ENCODE data around the gene TMEM272. TPM values are rescaled to one million over a fixed set of nuclear protein-coding genes. Genes with fewer than 3 reads are reported as not detected.
A peak's percentile ranks its signal among the peaks of the same experiment; 100 is the strongest.

TMEM272 gene
- total RNA-seq, 3 donors from 2014 or later (not counting 1 experiment from before 2014, with no cell fraction given) = 0.08 TPM; not detected in 2

- no peak for TF ChIP-seq CTCF (IDR thresholded peaks at IDR 0.05)
- H3K36me3 ChIP-seq (ENCODE audit: control insufficient read depth, insufficient read depth, low read length) = no peaks in the 10 kb centered on the region
- 39% methylated on average over 11 of the region's 11 CpGs for WGBS (ENCODE audit: insufficient coverage)
- no peaks in the 10 kb centered on the region for H3K9me3 ChIP-seq (ENCODE audit: control insufficient read depth, insufficient read depth, low read length)
- H3K36me3 Mint-ChIP-seq = no peaks in the 10 kb centered on the region
- peaks cover 8 to 13% of the 10 kb centered on the region in 2 donors for H3K4me1 Mint-ChIP-seq
- peaks cover 0 to 4% of the 10 kb centered on the region in 2 donors for H3K27me3 Mint-ChIP-seq (ENCODE audit: low read depth in 2 of 2)
- ATAC-seq = no peak
- H3K4me3 Mint-ChIP-seq = no peak overlapping the region
- H3K9me3 Mint-ChIP-seq = no peaks in the 10 kb centered on the region
- no peak for DNase-seq
- peak overlapping the region in 1 of 2 donors; percentile 44 for H3K27ac Mint-ChIP-seq
- H3K27ac ChIP-seq (ENCODE audit: low read length) = no peak overlapping the region
- peaks cover 5% of the 10 kb centered on the region for H3K4me1 ChIP-seq (ENCODE audit: control insufficient read depth, insufficient read depth, low read length)
- no peaks in the 10 kb centered on the region for H3K27me3 ChIP-seq (ENCODE audit: control insufficient read depth, insufficient read depth, low read length)
- no peak overlapping the region for H3K4me3 ChIP-seq (ENCODE audit: low read length)
- intact Hi-C loops (cut with micrococcal nuclease) = no loop called here
These were observed 66.6 kb downstream of the TMEM272 start for GRCh38 chr13:51778392-51778791.

- TF ChIP-seq CTCF (IDR thresholded peaks at IDR 0.05) = no peak
- no peak overlapping the region for H3K4me3 ChIP-seq (ENCODE audit: low read length)
- H3K27me3 Mint-ChIP-seq (ENCODE audit: low read depth in 2 of 2) = peaks cover 0 to 4% of the 10 kb centered on the region in 2 donors
- no peaks in the 10 kb centered on the region for H3K9me3 ChIP-seq (ENCODE audit: control insufficient read depth, insufficient read depth, low read length)
- no peak overlapping the region for H3K27ac ChIP-seq (ENCODE audit: low read length)
- DNase-seq (no peak), ATAC-seq (no peak)
- H3K4me3 Mint-ChIP-seq = no peak overlapping the region
- H3K36me3 ChIP-seq (ENCODE audit: control insufficient read depth, insufficient read depth, low read length) = no peaks in the 10 kb centered on the region
- no peaks in the 10 kb centered on the region for H3K27me3 ChIP-seq (ENCODE audit: control insufficient read depth, insufficient read depth, low read length)
- H3K27ac Mint-ChIP-seq = peak overlapping the region in 1 of 2 donors; percentile 44
- 64% methylated on average over 9 of the region's 9 CpGs for WGBS (ENCODE audit: insufficient coverage)
- H3K4me1 Mint-ChIP-seq = peaks cover 8 to 13% of the 10 kb centered on the region in 2 donors
- H3K9me3 Mint-ChIP-seq = no peaks in the 10 kb centered on the region
- intact Hi-C loops (cut with micrococcal nuclease) = no loop called here
- H3K36me3 Mint-ChIP-seq = no peaks in the 10 kb centered on the region
- peaks cover 5% of the 10 kb centered on the region for H3K4me1 ChIP-seq (ENCODE audit: control insufficient read depth, insufficient read depth, low read length)
These were observed 67.1 kb downstream of the TMEM272 start for GRCh38 chr13:51777921-51778320.

- Histone ChIP-seq H3K36me3 (ENCODE audit: control insufficient read depth, insufficient read depth, low read length) (no peaks in the 10 kb centered on the region), H3K4me3 (ENCODE audit: low read length) (no peak overlapping the region), H3K27ac (ENCODE audit: low read length) (no peak overlapping the region), H3K4me1 (ENCODE audit: control insufficient read depth, insufficient read depth, low read length) (peaks cover 5% of the 10 kb centered on the region), H3K27me3 (ENCODE audit: control insufficient read depth, insufficient read depth, low read length) (no peaks in the 10 kb centered on the region), H3K9me3 (ENCODE audit: control insufficient read depth, insufficient read depth, low read length) (no peaks in the 10 kb centered on the region)
- H3K4me3 Mint-ChIP-seq = no peak overlapping the region
- no peaks in the 10 kb centered on the region for H3K36me3 Mint-ChIP-seq
- intact Hi-C loops (cut with micrococcal nuclease) = no loop called here
- peaks cover 0 to 4% of the 10 kb centered on the region in 2 donors for H3K27me3 Mint-ChIP-seq (ENCODE audit: low read depth in 2 of 2)
- TF ChIP-seq CTCF (IDR thresholded peaks at IDR 0.05) = no peak
- H3K9me3 Mint-ChIP-seq = no peaks in the 10 kb centered on the region
- H3K4me1 Mint-ChIP-seq = peaks cover 8 to 9% of the 10 kb centered on the region in 2 donors
- 90% methylated on average over 7 of the region's 7 CpGs for WGBS (ENCODE audit: insufficient coverage)
- no peak overlapping the region for H3K27ac Mint-ChIP-seq
- DNase-seq (no peak), ATAC-seq (no peak)
These were observed 68.8 kb downstream of the TMEM272 start for GRCh38 chr13:51776179-51776578.

DNA sequence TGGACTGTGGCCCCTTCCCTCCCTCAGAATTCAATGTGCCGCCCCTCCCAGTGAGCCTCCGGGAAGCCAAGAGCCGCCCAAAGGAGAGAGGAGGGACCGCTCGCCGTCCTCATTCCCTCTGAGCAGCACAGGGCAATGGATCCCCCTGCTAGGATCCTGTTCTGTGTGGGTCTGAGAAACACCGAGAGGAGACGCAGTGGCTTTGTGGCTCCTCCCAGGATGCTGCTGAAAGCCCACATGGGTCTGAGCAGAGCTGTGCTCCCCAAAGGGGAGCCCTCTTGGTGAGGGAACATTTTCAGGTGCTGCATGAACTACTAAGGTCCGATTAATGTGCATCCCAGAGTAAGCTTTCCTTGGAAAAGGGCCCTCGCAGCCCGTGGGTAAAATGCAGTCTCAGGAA lies 71.5 kb downstream of the TMEM272 start:
- Histone ChIP-seq H3K9me3 (ENCODE audit: control insufficient read depth, insufficient read depth, low read length) (no peaks in the 10 kb centered on the region), H3K4me1 (ENCODE audit: control insufficient read depth, insufficient read depth, low read length) (peaks cover 5% of the 10 kb centered on the region), H3K36me3 (ENCODE audit: control insufficient read depth, insufficient read depth, low read length) (no peaks in the 10 kb centered on the region), H3K27ac (ENCODE audit: low read length) (no peak overlapping the region), H3K27me3 (ENCODE audit: control insufficient read depth, insufficient read depth, low read length) (no peaks in the 10 kb centered on the region), H3K4me3 (ENCODE audit: low read length) (no peak overlapping the region)
- H3K27me3 Mint-ChIP-seq (ENCODE audit: low read depth in 2 of 2) = peaks cover 0 to 4% of the 10 kb centered on the region in 2 donors
- ATAC-seq (no peak), DNase-seq (no peak)
- H3K4me1 Mint-ChIP-seq = peaks cover 5 to 8% of the 10 kb centered on the region in 2 donors
- TF ChIP-seq CTCF (IDR thresholded peaks at IDR 0.05) = no peak
- intact Hi-C loops (cut with micrococcal nuclease) = no loop called here
- WGBS (ENCODE audit: insufficient coverage) = 88% methylated on average over 11 of the region's 11 CpGs
- no peaks in the 10 kb centered on the region for H3K36me3 Mint-ChIP-seq
- no peaks in the 10 kb centered on the region for H3K9me3 Mint-ChIP-seq
- H3K27ac Mint-ChIP-seq = no peak overlapping the region
- no peak overlapping the region for H3K4me3 Mint-ChIP-seq
